ENCODE measurements around the gene TMEM86A. TPM values are rescaled to one million over a fixed set of nuclear protein-coding genes. Genes with fewer than 3 reads are reported as not detected.

TMEM86A gene
- total and polyA plus RNA-seq, 2 of the 4 experiments (the other 2 are of a cell fraction): 0.31 to 0.36 TPM

DNA sequence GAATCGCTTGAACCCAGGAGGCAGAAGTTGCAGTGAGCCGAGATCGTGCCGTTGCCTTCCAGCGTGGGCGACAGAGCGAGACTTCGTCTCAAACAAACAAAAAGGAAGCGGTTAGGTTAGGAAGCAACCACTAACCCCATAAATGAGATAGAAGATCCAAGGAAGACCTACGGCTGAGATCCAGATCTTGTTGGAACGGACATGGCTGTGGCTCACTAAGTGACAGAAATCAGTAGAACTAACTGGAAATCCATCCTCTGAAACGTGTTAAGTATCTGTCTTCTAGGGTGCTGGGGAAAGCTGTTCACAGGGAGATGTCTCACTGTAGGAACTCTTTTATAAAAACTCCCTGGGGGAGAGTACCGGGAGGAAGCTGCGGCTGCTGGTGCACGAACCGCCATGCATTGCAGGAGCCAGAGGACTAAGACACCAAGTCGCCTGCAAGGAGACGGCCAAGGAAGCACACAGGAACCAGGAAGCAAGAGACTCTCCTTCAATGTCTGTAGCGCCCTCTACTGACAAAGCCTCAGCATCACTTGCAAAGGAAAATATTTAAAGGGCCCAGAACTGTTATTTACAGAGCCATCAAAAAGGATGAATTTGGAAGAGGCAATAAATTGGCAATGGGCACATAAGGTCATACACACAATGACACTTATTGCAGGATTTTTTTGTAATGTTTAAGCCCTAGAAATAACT is 47.6 kb upstream of the TMEM86A start:
- ChIA-PET POLR2A (ENCODE audit: unreplicated experiment) (no interaction called here), CTCF (interaction anchor here (0.9 kb wide), 1 partner anchor 407 kb away, joined by 4 read pairs; no protein-coding TSS in a partner anchor)
- no peak overlapping the region for H3K23ac ChIP-seq (ENCODE audit: low read depth, low read length)
- no peaks in the 10 kb centered on the region for H3K79me1 ChIP-seq (ENCODE audit: low read depth in 1 of 2, low read length in 2 of 2)
- ATAC-seq (ENCODE audit: low read depth) (peak; percentile 83), DNase-seq (peak; percentile 69)
- no peaks in the 10 kb centered on the region for H3K27me3 ChIP-seq (ENCODE audit: control insufficient read depth, insufficient read depth, low read length)
- H3K9me3 ChIP-seq (ENCODE audit: control insufficient read depth, insufficient read depth, low read length): no peaks in the 10 kb centered on the region
- no peak overlapping the region for H4K91ac ChIP-seq (ENCODE audit: insufficient read depth, low read depth, low read length)
- dilution Hi-C loops (cut with HindIII; ENCODE audit: low sequenced_read_pairs, unreplicated experiment) (no loop called here), in situ Hi-C loops (cut with MboI; ENCODE audit: low sequenced_read_pairs) (no loop called here), intact Hi-C loops (cut with micrococcal nuclease) (loop anchor here (1.0 to 2.0 kb wide), 2 partner anchors 111 to 408 kb away; no protein-coding TSS in a partner anchor)
- H3K4ac ChIP-seq (ENCODE audit: low read depth, low read length): no peak overlapping the region
- H2AK9ac ChIP-seq (replicated peaks; ENCODE audit: low read depth, low read length, poor library complexity): no peak overlapping the region
- TF ChIP-seq MXI1 (IDR thresholded peaks at IDR 0.05; ENCODE audit: borderline replicate concordance, low read depth, low read length): no peak
- TF ChIP-seq, protein P1, sequence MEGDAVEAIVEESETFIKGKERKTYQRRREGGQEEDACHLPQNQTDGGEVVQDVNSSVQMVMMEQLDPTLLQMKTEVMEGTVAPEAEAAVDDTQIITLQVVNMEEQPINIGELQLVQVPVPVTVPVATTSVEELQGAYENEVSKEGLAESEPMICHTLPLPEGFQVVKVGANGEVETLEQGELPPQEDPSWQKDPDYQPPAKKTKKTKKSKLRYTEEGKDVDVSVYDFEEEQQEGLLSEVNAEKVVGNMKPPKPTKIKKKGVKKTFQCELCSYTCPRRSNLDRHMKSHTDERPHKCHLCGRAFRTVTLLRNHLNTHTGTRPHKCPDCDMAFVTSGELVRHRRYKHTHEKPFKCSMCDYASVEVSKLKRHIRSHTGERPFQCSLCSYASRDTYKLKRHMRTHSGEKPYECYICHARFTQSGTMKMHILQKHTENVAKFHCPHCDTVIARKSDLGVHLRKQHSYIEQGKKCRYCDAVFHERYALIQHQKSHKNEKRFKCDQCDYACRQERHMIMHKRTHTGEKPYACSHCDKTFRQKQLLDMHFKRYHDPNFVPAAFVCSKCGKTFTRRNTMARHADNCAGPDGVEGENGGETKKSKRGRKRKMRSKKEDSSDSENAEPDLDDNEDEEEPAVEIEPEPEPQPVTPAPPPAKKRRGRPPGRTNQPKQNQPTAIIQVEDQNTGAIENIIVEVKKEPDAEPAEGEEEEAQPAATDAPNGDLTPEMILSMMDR (conservative IDR thresholded peaks at IDR 0.05; ENCODE audit: low read depth, low read length): peak; percentile 69
- peak; percentile 59 for TF ChIP-seq SMC3 (IDR thresholded peaks at IDR 0.05; ENCODE audit: low read depth, low read length)
- TF ChIP-seq RAD21 (IDR thresholded peaks at IDR 0.05; ENCODE audit: low read length): peak; percentile 75
- H3K27ac ChIP-seq (ENCODE audit: insufficient read depth, low read length): no peak overlapping the region
- no peak overlapping the region for H2BK5ac ChIP-seq (ENCODE audit: low read depth, low read length, poor library complexity, severe bottlenecking)
- H2BK120ac ChIP-seq (ENCODE audit: low read depth, low read length): no peak overlapping the region
- no peak overlapping the region for H3K9ac ChIP-seq (ENCODE audit: low read depth, low read length)
- no peak overlapping the region for H3K18ac ChIP-seq (ENCODE audit: low read depth, low read length)
- H3K4me3 ChIP-seq (ENCODE audit: insufficient read depth, low read depth, low read length): no peak overlapping the region
- peak overlapping the region in 1 of 2 experiments; percentile 40; a peak in 1 of 4 replicates for H4K8ac ChIP-seq (ENCODE audit: low read depth in 2 of 2, low read length in 2 of 2)
- peak overlapping the region; percentile 15 for H2AFZ ChIP-seq (replicated peaks; ENCODE audit: low read length, poor library complexity)
- no peak overlapping the region for H3K56ac ChIP-seq (ENCODE audit: extremely low read depth, insufficient read depth, low read length)
- H4K5ac ChIP-seq (ENCODE audit: low read depth, low read length): no peak overlapping the region
- H3K36me3 ChIP-seq (ENCODE audit: control insufficient read depth, insufficient read depth, low read length): no peaks in the 10 kb centered on the region
- H3K4me2 ChIP-seq (ENCODE audit: low read depth, low read length): no peak overlapping the region
- WGBS, 2 experiments (ENCODE audit: extremely low coverage in 2 of 2, insufficient read length in 1 of 2): 65% methylated on average over 4 of the region's 19 CpGs; no CpG with 5 or more reads in 1 of the 2 experiments
- no peak overlapping the region for H2AK5ac ChIP-seq (ENCODE audit: low read depth, low read length)
- no peak overlapping the region for H2BK15ac ChIP-seq (ENCODE audit: low read depth, low read length)
- no peak overlapping the region for H2BK20ac ChIP-seq (ENCODE audit: low read depth, low read length)
- no peaks in the 10 kb centered on the region for H3K4me1 ChIP-seq (ENCODE audit: control insufficient read depth, insufficient read depth, low read length)
- no peak overlapping the region for H3K14ac ChIP-seq (replicated peaks; ENCODE audit: low read depth, low read length)
- no peaks in the 10 kb centered on the region for H3K9me1 ChIP-seq (ENCODE audit: insufficient read depth, low read length)
- no peaks in the 10 kb centered on the region for H4K20me1 ChIP-seq (ENCODE audit: insufficient read depth, low read length)
- BruUV-seq (replicated peaks): no TSS peak

Data from IMR-90 (cell line).